Esophagus squamous epithelium (tissue), 5 donors: Measurements from ENCODE around the gene SUV39H2. TPM values are rescaled to one million over a fixed set of nuclear protein-coding genes. Genes with fewer than 3 reads are reported as not detected.

Source experiments
- DNase-seq: peaks from one replicate; lab custom pipeline; 2025; lab: John Stamatoyannopoulos, UW
- H3K27ac ChIP-seq, 4 donors: fragments of 200-600 bp; sonication (generic); one replicate each; pipeline ENCODE4 v1.5.1; 2016 to 2019; ENCODE audit warnings: mild to moderate bottlenecking in 1 of 4
- H3K27me3 ChIP-seq, 4 donors: fragments of 200-600 bp; sonication (generic); 1 replicate in 3 of 4; 2 replicates in 1 of 4; pipeline versions ENCODE4 v1.5.1 to v1.6.0; 2017 to 2021; ENCODE audit warnings: antibody characterized with exemption in 1 of 4
- H3K36me3 ChIP-seq, 3 donors: fragments of 200-600 bp; sonication (generic); one replicate each; pipeline ENCODE4 v1.5.1; 2016 to 2019
- H3K4me1 ChIP-seq, 3 donors: fragments of 200-600 bp; sonication (generic); one replicate each; pipeline ENCODE4 v1.5.1; 2017 to 2019
- H3K4me3 ChIP-seq, 4 donors: fragments of 200-600 bp; sonication (generic); 1 replicate in 3 of 4; 2 replicates in 1 of 4; pipeline ENCODE4 v1.5.1; 2016 to 2019; ENCODE audit warnings: mild to moderate bottlenecking in 2 of 4, moderate library complexity in 1 of 4
- H3K9me3 ChIP-seq, 3 donors: fragments of 200-600 bp; sonication (generic); one replicate each; pipeline ENCODE4 v1.5.1; 2016 to 2019
- CTCF ChIP-seq, 6 experiments: fragments of 450-650 bp in 4 of 6; fragments of 200-600 bp in 2 of 6; sonication (generic) in 2 of 6; IDR thresholded peaks; one replicate each; pipeline ENCODE4 v1.5.1; 2016 to 2019; ENCODE audit warnings: antibody characterized with exemption in 6 of 6, mild to moderate bottlenecking in 4 of 6, moderate library complexity in 4 of 6
- POLR2A ChIP-seq, 4 donors: fragments of 450-650 bp; IDR thresholded peaks; one replicate each; pipeline ENCODE4 v1.6.1; 2017; ENCODE audit warnings: antibody characterized with exemption in 4 of 4, mild to moderate bottlenecking in 4 of 4, moderate library complexity in 3 of 4
- whole genome bisulfite sequencing, 2 donors: methylation state at CpG; one replicate each; pipeline ENCODE4 v1.1.5; 2018; 5-methylcytosine and 5-hydroxymethylcytosine counted together
- intact Hi-C: fragments of 100-400 bp; cut with DNase I; formaldehyde crosslinking; loops from one replicate; pipeline ENCODE4 v1.15.0; 2022
- total RNA-seq, 4 donors: library from RNA; depleted of rRNA; stranded (reverse); fragments of >200 nt; gene quantifications; one replicate each; pipeline ENCODE4 v1.1.0, GENCODE V29; 2016
- donor health status: DM: yes; HTN: yes; CAD: no.

SUV39H2 gene
- total RNA-seq, 4 donors from 2014 or later = 5.6 to 13.2 (median 8.9) TPM

- 0 to 2% methylated on average over 8 to 30 of the region's 72 CpGs for WGBS, 2 donors
Measured at GRCh38 chr10:14837757-14838581, 40.7 kb upstream of the SUV39H2 start, which contains the start of the genes CDNF, HSPA14 and MSANTD7. TSS of gene CDNF (minus strand) at chr10:14838037. CDS start at chr10:14837946, 91 bp downstream. TSS of gene HSPA14 (plus strand) at chr10:14838306. CDS start at chr10:14838403, 97 bp downstream. TSS of gene MSANTD7 (plus strand) at chr10:14838306. CDS start at chr10:14842285, 3,979 bp downstream.

GRCh38 chr10:14838582-14839304, 39.9 kb upstream of the SUV39H2 start:
- no peak for DNase-seq
- H3K27ac ChIP-seq = peak overlapping the region; percentile 95 to 96 (median 96)
- TF ChIP-seq CTCF (IDR thresholded peaks at IDR 0.05) (no peak), POLR2A (IDR thresholded peaks at IDR 0.05) (no peak)
- H3K27me3 ChIP-seq = no peaks in the 10 kb centered on the region
- 0% methylated on average over 6 to 9 of the region's 60 CpGs for WGBS, 2 donors
- peak overlapping the region; percentile 76 to 99 (median 86) for H3K4me3 ChIP-seq
- peaks cover 10 to 26% (median 15%) of the 10 kb centered on the region in 3 donors for H3K4me1 ChIP-seq
- H3K9me3 ChIP-seq = no peaks in the 10 kb centered on the region
- intact Hi-C loops = no loop called here
- peaks cover 11 to 43% (median 12%) of the 10 kb centered on the region in 3 donors for H3K36me3 ChIP-seq

More at GRCh38 chr10:14837757-14838581, 40.7 kb upstream of the SUV39H2 start, which contains the start of the genes CDNF, HSPA14 and MSANTD7:
- Histone ChIP-seq H3K4me1 (peaks cover 10 to 26% (median 15%) of the 10 kb centered on the region in 3 donors), H3K36me3 (peaks cover 5 to 38% (median 6%) of the 10 kb centered on the region in 3 donors), H3K4me3 (peak within 1 kb of the TSS; percentile 76 to 99 (median 86)), H3K27me3 (no peaks in the 10 kb centered on the region), H3K9me3 (no peaks in the 10 kb centered on the region), H3K27ac (peak within 1 kb of the TSS; percentile 95 to 96 (median 96))
- DNase-seq = peak; percentile 86
- TF ChIP-seq POLR2A (IDR thresholded peaks at IDR 0.05) = peak in 3 of 4 donors; percentile 38 to 78 (median 54)
- peak in 3 of 6 experiments; percentile 14 to 30 (median 19) for TF ChIP-seq CTCF (IDR thresholded peaks at IDR 0.05)
- intact Hi-C loops = no loop called here

GRCh38 chr10:14839305-14839695, 39.4 kb upstream of the SUV39H2 start:
- 3 to 5% methylated on average over 14 of the region's 14 CpGs for WGBS, 2 donors
- Histone ChIP-seq H3K9me3 (no peaks in the 10 kb centered on the region), H3K36me3 (peaks cover 15 to 43% (median 16%) of the 10 kb centered on the region in 3 donors), H3K27ac (peak overlapping the region; percentile 95 to 96 (median 96)), H3K27me3 (no peaks in the 10 kb centered on the region), H3K4me3 (peak overlapping the region; percentile 76 to 99 (median 86)), H3K4me1 (peaks cover 10 to 26% (median 15%) of the 10 kb centered on the region in 3 donors)
- intact Hi-C loops = no loop called here
- no peak for DNase-seq
- TF ChIP-seq POLR2A (IDR thresholded peaks at IDR 0.05) = no peak
- TF ChIP-seq CTCF (IDR thresholded peaks at IDR 0.05) = peak in 1 of 6 experiments; percentile 2

- 92 to 95% methylated on average over 2 of the region's 2 CpGs for WGBS, 2 donors
Measured at GRCh38 chr10:14840178-14840577, 38.5 kb upstream of the SUV39H2 start.

GRCh38 chr10:14843327-14843988, 35.2 kb upstream of the SUV39H2 start:
- H3K27me3 ChIP-seq = no peaks in the 10 kb centered on the region
- no peak for TF ChIP-seq CTCF (IDR thresholded peaks at IDR 0.05)
- TF ChIP-seq POLR2A (IDR thresholded peaks at IDR 0.05) = no peak
- no peak overlapping the region for H3K27ac ChIP-seq
- H3K4me1 ChIP-seq = peaks cover 6 to 12% (median 10%) of the 10 kb centered on the region in 3 donors
- DNase-seq = no peak
- H3K9me3 ChIP-seq = no peaks in the 10 kb centered on the region
- peaks cover 15 to 64% (median 16%) of the 10 kb centered on the region in 3 donors for H3K36me3 ChIP-seq
- no peak overlapping the region for H3K4me3 ChIP-seq
- WGBS, 2 donors = 88 to 96% methylated on average over 5 to 7 of the region's 15 CpGs
- intact Hi-C loops = no loop called here

More at GRCh38 chr10:14840178-14840577, 38.5 kb upstream of the SUV39H2 start:
- Histone ChIP-seq H3K27ac (no peak overlapping the region), H3K27me3 (no peaks in the 10 kb centered on the region), H3K4me1 (peaks cover 10 to 26% (median 15%) of the 10 kb centered on the region in 3 donors), H3K9me3 (no peaks in the 10 kb centered on the region), H3K4me3 (no peak overlapping the region), H3K36me3 (peaks cover 15 to 52% (median 16%) of the 10 kb centered on the region in 3 donors)
- no peak for DNase-seq
- no peak for TF ChIP-seq POLR2A (IDR thresholded peaks at IDR 0.05)
- intact Hi-C loops = no loop called here
